ENCODE data around the gene SYDE1.
"Not testable (repeated sequence)": the region's sequence is repeated elsewhere in the genome, so short reads cannot be mapped to it uniquely, and the experiment has no call there.

The SYDE1 gene

DNA sequence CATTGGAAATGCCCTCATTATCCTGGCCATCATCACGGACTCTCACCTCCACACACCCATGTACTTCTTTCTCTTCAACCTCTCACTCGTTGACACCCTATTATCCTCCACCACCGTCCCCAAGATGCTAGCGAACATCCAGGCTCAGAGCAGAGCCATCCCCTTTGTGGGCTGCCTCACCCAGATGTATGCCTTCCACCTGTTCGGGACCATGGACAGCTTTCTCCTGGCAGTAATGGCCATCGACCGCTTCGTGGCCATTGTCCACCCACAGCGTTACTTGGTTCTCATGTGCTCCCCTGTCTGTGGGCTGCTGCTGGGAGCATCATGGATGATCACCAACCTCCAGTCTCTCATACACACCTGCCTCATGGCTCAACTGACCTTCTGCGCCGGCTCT lies 20.0 kb upstream of the SYDE1 start:
- FAIRE-seq (no peak), DNase-seq (ENCODE audit: insufficient read length, low spot score) (no peak)
- TF ChIP-seq, protein P1, sequence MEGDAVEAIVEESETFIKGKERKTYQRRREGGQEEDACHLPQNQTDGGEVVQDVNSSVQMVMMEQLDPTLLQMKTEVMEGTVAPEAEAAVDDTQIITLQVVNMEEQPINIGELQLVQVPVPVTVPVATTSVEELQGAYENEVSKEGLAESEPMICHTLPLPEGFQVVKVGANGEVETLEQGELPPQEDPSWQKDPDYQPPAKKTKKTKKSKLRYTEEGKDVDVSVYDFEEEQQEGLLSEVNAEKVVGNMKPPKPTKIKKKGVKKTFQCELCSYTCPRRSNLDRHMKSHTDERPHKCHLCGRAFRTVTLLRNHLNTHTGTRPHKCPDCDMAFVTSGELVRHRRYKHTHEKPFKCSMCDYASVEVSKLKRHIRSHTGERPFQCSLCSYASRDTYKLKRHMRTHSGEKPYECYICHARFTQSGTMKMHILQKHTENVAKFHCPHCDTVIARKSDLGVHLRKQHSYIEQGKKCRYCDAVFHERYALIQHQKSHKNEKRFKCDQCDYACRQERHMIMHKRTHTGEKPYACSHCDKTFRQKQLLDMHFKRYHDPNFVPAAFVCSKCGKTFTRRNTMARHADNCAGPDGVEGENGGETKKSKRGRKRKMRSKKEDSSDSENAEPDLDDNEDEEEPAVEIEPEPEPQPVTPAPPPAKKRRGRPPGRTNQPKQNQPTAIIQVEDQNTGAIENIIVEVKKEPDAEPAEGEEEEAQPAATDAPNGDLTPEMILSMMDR (IDR thresholded peaks at IDR 0.05; ENCODE audit: insufficient read depth, missing control alignments) = no peak

DNA sequence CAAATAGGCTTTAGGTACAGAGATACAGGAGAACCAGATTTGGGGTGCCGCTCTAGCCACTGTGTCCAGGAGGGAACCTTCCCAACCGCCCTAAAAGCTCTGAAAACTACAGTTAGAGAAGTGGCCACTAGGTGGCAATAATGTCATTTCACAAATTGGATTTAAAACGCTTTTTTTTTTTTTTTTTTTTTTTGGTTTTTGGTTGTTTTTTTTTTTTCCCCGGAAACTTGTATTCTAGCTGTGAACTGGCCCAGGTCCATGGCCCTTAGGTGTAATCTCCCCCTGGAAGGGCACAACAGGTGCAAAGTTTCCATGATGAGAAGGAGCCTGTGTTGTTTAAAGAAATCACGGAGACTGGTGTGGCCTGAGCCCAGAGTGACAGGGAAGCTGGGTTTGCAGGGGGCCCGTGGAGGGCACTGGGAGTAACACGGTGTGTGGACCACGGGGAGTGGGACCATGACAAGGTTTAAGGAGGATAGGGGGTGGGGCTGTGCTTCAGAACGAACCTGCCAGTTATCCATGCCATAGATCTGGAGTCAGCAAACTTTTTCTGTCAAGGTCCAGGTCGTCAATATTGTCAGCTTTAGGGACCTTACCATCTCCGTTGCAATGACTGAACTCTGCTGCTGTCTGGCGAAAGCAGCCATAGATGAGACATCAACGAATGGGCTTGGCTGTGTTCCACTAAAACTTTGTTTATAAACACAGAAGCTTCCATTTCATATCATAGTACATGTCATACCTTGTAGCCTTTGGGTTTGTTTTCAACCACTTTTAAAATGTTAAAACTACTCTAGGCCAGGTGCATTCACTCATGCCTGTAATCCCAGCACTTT lies 15.1 kb upstream of the SYDE1 start:
- TF ChIP-seq, protein P1 (IDR thresholded peaks at IDR 0.05; ENCODE audit: insufficient read depth, missing control alignments) = peak; percentile 70
- no peak for DNase-seq (ENCODE audit: insufficient read length, low spot score)
- FAIRE-seq = no peak

DNA sequence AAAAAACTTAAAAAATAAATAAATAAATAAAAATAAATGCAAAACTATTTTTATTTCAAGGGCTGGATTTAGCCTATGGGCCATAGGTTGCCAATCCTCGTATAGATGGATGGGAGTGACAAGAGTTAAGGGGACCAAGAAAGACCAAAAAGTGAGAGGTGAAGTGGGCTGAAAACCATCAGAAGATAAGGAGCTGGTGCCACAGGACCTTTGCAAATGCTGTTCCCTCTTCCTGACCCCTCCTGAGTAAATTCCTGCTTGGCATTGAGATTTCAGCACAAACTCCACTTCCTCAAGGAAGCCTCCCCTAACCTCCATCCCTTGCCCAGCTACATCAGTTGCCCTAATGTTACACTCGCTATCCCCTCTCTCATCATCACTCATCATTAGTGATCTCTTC lies 14.2 kb upstream of the SYDE1 start:
- TF ChIP-seq, protein P1 (IDR thresholded peaks at IDR 0.05; ENCODE audit: insufficient read depth, missing control alignments) = no peak
- FAIRE-seq = no peak

DNA sequence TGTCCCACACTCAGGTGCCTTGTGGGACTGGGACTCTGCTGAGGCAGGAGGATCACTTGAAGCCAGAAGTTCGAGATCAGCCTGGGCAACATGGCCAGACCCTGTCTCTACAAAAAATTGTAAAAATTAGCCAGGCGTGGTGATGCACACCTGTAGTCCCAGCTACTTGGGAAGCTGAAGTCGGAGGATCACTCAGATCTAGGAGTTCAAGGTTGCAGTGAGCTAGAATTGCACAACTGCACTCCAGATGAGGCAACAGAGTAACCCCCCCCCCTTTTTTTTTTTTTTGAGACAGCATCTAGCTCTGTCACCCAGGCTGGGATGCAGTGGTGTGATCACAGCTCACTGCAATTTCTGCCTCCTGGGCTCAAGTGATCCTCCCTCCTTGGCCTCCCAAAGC lies 11.0 kb upstream of the SYDE1 start:
- FAIRE-seq (no peak), DNase-seq (ENCODE audit: insufficient read length, low spot score) (no peak)
- TF ChIP-seq, protein P1 (IDR thresholded peaks at IDR 0.05; ENCODE audit: insufficient read depth, missing control alignments) = no peak

More for the DNA sequence above, 14.2 kb upstream of the SYDE1 start:
- no peak for DNase-seq (ENCODE audit: insufficient read length, low spot score)

DNA sequence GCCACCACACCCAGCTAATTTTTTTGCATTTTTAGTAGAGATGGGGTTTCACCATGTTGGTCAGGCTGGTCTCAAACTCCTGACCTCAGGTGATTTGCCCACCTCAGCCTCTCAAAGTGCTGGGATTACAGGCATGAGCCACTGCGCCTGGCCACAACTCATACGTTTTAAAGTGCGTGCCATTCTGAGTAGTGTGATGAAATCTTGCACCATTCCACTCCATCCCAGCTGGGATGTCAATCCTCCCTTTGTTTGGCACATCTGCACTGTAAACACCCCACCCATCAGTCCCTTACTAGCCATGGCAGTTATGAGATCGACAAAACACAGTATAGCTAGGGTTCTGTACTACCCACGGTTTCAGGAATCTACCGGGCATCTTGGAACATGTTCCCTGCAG lies 9.2 kb upstream of the SYDE1 start:
- not testable (repeated sequence) for FAIRE-seq; DNase-seq (ENCODE audit: insufficient read length, low spot score)

DNA sequence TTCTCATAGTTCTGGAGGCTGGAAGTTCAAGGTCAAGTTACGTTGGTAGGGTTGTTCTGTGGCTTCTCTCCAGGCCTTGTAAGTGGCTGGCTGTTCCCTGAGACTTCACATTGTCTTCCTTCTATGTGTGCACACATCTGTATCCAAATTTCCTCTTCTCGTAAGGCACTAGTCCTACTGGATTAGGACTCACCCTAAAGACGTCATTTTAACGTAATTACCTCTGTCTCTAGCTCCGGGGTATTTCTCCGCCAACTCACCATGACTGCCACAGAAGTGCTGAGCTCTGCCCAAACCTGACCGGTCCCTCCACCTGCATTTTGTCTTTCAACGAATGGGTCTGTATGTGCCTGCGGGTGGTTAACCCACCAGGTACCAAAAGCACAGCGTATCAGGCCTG lies 8.7 kb upstream of the SYDE1 start:
- FAIRE-seq (no peak), DNase-seq (ENCODE audit: insufficient read length, low spot score) (no peak)
- TF ChIP-seq, protein P1 (IDR thresholded peaks at IDR 0.05; ENCODE audit: insufficient read depth, missing control alignments) = no peak

DNA sequence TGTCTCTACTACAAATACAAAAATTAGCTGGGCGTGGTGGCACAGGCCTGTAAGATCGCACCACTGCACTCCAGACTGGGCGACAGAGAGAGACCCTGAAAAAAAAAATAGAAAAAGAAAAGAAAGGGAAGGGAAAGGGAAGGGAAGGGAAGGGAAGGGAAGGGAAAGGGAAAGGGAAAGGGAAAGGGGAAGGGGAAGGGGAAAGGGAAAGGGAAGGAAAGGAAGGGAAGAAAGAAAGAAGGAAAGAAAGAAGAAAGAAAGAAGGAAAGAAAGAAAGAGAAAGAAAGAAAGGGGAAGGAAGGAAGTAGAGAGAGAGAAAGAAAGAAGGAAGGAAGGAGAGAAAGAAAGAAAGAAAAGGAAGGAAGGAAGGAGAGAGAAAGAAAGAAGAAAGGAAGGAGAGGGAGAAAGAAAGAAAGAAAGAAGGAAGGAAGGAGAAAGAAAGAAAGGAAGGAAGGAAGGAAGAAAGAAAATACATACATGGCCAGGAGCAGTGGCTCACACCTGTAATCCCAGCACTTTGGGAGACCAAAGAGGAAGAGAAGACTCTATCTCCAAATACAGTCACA lies 8.1 kb upstream of the SYDE1 start:
- DNase-seq (ENCODE audit: insufficient read length, low spot score) = no peak
- no peak for FAIRE-seq
- TF ChIP-seq, protein P1 (IDR thresholded peaks at IDR 0.05; ENCODE audit: insufficient read depth, missing control alignments) = no peak
